HG03095 (cell line): Measurements from ENCODE around the gene LLCFC1.
"Not testable (repeated sequence)": the region's sequence is repeated elsewhere in the genome, so short reads cannot be mapped to it uniquely, and the experiment has no call there.

Experiments
- ATAC-seq: cut with Tn5 transposase; IDR thresholded peaks from one replicate; pipeline ENCODE4 v1.9.1; 2021; ENCODE audit warnings: moderate library complexity; ENCODE audit not compliant: unreplicated experiment

The LLCFC1 gene

DNA sequence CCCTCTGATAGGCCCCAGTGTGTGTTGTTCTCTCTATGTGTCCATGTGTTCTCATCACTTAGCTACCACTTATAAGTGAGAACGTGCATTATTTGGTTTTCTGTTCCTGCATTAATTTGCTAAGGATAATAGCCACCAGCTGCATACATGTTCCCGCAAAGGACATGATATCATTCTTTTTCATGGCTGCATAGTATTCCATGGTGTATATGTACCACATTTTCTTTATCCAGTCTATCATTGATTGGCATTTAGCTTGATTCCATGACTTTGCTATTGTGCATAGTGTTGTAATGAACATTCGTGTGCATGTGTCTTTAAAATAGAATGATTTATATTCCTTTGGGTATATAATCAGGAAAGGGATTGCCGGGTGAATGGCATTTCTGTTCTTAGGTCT is 39.1 kb downstream of the LLCFC1 start:
- not testable (repeated sequence) for ATAC-seq

DNA sequence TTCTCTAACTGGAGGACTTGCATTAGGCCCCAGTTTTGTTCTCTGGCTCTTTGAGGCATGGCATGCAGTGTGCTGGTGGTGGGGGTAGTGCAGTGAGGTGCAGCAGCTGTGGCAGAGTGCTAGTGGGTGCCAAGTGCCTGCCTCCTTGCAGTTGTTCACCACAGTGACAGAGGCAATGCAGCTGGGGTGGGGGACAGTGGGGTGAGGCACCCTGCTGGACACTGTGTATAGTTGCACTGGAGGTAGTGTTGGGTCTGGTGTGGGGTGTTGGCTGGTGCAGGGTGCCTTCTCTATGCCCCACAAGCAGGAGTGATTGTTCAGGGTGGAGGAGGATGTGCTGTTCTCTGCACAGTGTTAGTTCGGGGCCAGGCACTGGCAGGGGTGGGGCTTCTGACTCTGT is 44.5 kb downstream of the LLCFC1 start:
- ATAC-seq, result no peak

DNA sequence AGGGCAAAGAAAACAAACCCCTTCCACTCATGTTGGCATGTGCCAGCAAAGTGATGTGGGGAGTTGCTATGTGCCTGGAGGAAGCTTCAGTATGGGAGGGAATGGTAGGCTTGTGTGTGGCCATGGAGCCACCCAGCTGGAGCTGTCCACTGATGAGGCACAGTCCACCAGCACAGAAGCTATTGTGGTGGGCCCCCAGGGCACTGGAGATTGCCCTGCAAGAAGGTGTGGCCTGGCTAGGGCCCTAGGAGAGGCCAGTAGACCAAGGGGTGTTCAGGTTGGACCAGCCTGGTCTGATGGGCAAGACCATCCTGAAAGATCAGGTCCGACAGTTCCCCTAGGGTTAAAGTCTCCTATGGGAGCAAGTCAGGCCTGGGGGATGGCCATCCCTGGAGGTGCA is 45.0 kb downstream of the LLCFC1 start:
- no peak for ATAC-seq
